GM18873 (cell line): ENCODE measurements around the gene FNBP1.
"Not testable (repeated sequence)": the region's sequence is repeated elsewhere in the genome, so short reads cannot be mapped to it uniquely, and the experiment has no call there.

Experiments
- ATAC-seq: cut with Tn5 transposase; IDR thresholded peaks from one replicate; pipeline ENCODE4 v1.9.1; 2021; ENCODE audit warnings: mild to moderate bottlenecking, moderate library complexity, moderate number of reproducible peaks; ENCODE audit not compliant: unreplicated experiment, low FRiP score

The FNBP1 gene

GRCh38 chr9:129899620-129900019 is 143.4 kb downstream of the FNBP1 start:
- no peak for ATAC-seq

- ATAC-seq, result no peak
These were observed 144.8 kb downstream of the FNBP1 start for GRCh38 chr9:129898185-129898584.

DNA sequence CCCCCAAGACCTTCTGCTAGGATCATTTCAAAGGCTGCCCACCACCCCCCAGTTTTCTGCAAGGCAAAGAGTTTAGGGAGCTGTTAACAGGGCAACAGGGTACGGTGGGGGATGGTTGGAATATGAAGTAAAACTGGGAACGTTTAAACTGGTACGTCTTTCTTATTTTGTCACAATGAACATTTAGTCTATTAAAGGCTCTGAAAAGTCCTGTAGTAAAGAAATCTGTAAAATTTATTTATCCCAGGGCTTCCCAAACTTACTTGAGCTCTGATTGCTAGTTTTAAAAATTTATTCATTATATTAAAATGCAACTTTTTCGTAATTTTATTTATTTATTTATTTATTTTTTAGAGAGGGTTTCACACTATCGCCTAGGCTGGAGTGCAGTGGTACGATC is 145.7 kb downstream of the FNBP1 start:
- no peak for ATAC-seq

DNA sequence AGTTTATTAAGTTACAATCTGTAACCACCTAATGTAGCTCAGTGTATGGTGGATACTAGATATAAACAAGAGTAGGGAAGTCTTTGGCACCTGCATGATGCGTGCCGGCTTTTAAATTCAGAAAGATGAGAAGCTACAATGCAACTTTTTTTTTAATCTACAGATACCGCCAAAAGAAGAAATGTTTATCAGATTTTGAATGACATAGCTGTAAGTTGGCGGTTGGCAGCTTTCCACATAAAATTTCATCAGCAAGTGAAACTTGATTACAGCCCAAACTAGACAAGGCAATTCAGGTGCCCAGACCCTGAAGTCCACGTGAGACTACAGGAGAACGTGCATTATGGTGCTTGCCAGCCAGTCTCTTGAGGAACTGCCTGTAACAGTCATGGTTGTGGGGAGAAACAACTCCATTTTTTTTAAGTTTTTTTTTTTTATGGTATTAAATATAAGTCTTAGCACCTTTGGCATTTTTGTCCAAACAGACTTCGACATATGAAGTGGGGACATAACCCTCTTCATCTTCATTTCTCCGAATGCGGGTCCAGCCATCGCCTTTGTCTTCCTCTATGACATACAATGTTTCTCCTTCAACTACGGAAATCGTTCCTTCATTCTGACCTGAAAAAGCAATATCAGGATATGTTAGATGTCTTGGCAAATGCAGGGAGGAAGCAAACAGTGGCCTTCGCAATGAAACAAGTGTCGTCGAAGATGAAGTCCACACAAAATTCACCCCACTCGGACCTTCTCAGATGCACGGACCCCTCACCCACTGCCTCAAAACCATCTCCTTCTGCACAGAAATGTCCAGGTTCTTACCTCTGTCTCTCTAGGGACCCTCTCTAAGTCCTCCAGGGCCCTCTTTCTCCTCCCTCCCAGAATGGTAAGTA is 147.4 kb downstream of the FNBP1 start:
- ATAC-seq, result no peak

DNA sequence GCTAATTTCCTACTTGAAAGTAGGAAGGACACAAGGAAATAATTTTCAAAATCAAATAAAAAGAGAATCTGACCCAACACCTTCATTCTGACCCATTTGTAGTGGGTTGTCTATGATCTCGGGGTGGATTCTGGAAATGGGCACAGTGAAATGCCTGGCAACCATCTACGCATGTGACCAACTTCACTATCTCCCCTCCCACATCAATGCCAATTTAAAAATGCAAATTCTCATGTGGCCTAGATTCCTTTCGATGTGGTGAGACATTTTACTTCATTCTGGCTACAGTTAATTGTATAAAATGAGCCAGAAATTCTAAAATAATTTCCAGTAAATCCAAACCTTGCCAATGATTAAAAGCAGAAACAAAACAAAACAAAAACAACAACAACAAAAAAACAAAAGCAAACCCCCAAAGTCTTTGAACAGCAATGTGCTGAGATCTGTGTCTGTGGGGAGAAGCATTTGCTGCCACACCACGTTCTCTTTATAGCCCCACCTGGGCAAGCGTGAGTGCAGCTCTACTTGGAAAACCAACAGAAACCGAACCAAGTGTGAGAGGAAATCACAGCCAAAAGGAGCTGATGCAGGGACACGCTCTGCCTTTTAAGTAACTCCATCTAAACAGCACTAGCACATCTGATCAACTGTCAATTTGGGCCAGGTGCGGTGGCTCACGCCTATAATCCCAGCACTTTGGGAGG is 148.7 kb downstream of the FNBP1 start:
- ATAC-seq, result no peak

- ATAC-seq, result no peak
These were observed 151.4 kb downstream of the FNBP1 start for GRCh38 chr9:129891569-129891968.

DNA sequence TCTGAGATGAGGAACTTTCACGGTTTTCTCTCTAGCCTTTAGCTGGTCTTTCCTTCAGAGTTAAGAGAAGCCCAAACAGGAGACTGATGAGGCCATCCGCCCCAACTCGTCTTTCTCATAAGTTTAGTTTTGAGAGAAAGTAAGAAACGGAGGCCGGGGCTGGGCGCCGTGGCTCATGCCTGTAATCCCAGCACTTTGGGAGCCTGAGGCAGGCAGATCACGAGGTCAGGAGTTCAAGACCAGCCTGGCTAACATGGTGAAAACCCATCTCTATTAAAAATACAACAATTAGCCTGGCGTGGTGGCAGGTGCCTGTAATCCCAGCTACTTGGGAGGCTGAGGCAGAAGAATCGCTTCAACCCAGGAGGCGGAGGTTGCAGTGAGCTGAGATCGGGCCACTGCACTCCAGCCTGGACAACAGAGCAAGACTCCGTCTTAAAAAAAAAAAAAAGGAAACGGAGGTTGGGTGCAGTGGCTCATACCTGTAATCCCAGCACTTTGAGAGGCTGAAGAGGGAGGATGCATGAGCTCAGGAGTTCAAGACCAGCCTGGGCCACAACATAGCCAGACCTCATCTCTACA is 152.2 kb downstream of the FNBP1 start:
- not testable (repeated sequence) for ATAC-seq

DNA sequence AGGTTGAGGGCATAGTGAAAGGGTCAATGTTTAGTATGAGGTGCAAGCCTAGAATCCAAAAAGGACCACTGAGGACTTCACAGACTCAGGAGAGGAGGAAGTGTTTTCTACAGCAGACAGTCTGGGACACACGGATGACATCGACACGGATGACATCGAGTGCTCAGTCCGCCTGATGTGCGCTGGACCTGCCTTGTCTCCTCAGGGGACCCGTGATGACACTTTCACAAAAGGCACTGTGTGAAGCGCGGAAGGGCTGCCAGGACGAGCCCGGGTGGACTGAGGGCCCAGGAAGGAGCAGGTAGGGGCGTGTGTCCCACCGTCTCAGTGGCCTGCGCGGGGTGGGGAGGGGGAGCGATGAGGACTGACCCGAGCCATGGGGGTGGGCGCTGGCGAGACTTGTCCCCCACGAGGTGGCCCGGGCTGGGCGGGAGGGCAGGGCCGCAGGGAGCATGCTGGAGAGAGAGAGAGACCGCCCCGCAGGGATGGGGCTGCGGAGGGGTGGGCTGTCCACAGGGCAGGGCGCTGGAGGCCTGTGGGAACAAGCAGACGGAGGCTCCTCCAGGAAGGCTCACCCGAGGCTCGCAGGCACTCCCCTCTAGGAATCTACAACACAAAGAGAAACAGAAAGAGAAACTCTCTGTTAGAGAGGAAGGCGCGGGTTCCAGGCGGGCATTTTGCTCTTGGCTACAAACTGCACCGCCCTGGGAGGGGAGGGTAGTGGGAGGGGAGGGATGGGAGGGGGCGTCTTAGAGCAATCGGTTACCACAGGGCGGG is 152.9 kb downstream of the FNBP1 start:
- no peak for ATAC-seq

GRCh38 chr9:129889122-129889940 is 153.7 kb downstream of the FNBP1 start:
- no peak for ATAC-seq

DNA sequence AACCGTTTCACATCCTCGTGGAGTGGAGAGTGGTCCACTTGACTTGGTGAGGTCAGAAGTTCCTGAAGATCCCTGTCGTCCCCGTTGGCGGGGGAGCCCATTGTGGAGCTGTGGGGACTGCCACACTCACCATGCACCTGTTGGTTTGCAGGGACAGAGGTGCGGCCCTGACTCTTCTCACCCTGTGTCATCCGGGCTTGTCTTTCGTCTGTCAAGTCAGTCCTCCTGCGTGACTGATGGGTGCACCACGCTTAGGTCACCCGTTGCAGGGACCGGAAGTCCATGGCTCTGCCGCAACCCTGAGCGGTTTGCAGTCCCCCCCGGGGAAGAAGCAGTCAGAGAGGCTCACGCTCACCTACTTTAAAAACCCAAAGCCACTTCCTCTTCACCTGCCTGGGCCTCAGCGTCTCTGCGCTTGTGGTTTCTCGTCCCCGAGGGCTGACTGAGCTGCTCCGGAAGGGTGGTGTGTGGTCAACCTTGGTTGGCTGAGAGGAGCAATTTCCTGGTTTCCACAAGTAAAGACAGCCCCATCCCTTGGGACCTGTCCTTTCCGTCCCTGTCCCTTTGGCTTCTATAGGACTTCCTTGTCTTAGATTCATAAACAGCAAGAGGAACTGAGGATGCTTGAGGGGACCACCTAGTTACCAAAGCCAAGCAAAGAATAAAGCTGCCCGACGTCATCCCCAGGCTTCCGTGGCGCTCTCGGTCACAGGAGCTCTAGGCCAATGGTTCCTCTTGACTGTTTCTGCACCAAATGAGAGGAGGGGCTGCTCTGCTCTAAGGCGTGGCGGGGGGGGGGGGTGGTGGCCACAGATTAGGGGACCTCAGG is 154.5 kb downstream of the FNBP1 start:
- peak; percentile 54 for ATAC-seq

DNA sequence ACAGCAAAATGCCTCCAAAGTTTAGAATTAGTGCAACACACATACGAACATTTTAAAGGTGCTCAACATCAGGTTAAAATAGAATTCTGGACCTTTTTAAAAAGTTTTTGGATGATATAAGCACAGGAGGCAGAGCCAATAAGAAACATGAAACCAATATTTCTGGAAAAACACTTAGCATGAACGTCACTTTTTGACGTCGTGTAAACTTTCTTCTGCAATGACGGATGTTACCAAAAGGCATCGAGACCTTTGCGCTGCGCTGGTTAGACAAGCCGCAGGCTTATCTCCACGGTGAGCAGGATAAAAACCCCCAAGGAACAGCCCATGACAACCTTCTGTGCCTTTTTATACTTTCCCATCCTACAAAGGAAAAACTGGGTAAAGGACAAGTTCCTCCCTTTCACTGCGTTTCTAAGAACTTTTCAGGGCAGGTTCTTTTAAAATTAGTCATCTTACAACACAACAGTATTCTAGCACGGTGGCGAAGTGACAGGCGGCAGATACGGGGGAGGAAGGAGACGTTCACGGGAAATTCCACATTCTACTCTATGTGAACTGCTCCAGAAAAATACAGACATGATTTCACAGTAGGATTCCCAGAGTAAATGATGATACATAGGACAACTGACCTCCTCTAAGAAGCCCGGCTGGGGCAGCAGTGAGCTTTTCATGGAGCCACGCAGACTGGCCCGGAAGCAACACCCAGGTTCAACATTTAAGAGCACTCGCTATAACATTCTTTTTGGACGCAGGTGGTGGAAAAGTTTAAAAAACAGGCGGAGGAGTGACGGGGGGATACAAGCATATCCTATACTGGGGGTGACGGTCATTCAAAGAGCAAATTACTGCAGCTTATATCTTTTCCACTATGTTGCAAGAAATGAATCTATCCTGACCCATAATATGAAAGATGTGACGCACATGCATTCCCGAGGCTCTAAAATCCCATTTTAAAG is 155.4 kb downstream of the FNBP1 start:
- no peak for ATAC-seq

GRCh38 chr9:129886226-129887174 is 156.5 kb downstream of the FNBP1 start:
- no peak for ATAC-seq

DNA sequence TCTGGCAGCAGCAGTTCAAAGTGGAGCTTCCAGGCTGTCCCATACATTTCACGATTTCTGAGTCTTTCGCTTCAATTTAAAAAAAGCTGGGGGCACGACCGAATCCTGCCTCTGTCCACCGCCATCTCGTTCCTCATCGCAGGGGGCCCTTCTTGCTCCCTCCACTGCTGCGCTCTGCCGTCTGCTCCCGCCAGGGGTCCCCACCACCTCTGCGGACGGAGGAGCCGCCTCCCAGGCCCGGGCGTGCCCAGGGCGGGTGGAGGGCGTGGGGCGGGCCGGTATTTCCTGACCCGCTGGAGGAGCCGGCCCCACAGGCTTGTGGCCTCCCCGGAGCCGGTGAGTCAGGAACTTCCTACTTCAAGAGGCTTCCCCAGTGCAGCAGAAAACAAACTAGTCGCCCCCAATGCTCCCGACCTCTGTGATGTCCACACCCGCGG is 157.3 kb downstream of the FNBP1 start:
- no peak for ATAC-seq

DNA sequence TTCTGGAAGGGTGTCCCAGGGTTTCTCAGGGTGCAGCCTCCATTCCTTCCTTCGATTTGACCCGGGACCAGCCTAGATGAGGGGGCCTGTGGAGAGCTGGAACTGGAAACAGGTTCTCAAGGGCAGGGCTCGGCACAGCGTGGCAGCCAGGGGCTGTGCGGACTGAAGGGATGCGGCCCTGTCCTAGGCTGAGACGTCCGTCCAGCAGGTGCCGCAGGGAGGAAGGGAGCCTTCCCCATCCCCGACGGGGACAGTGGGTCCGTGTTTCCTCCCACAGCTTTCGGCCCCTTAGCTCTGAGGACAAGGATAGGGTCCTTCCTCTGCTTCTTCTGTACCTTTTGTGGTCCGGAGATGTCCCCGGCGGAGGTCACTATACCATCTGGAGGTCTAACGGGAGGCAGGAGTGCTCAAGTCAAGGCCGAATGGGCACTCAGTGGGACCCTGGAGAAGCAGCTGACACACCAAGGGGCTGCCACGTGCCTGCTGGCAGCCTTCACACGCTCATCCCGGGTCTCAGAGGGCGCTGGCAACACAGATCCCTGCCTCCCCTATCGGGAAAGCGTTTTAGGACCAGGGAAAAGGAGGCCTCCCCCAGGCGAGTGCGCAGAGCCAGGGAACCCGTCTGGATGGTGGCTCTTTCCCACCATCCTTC is 157.8 kb downstream of the FNBP1 start:
- ATAC-seq, result no peak

GRCh38 chr9:129884220-129885017 is 158.6 kb downstream of the FNBP1 start:
- ATAC-seq, result no peak
